PC-3 (cell line): ENCODE measurements around the gene SMOC2.

ENCODE experiments used
- EZH2 ChIP-seq: fragments of 300-600 bp; sonication (generic); IDR thresholded peaks from one replicate; pipeline ENCODE4 v1.6.1; 2017; ENCODE audit warnings: antibody characterized with exemption, mild to moderate bottlenecking, low read length; ENCODE audit not compliant: unreplicated experiment
- EZH2phosphoT487 ChIP-seq: fragments of 300-600 bp; sonication (generic); IDR thresholded peaks from 2 replicates; pipeline ENCODE4 v1.6.1; 2018; ENCODE audit warnings: mild to moderate bottlenecking, antibody characterized with exemption, low read length, borderline replicate concordance
- TF ChIP-seq, protein P1 (sequence below): fragments of 300-600 bp; sonication (generic); conservative IDR thresholded peaks from 2 replicates; pipeline ENCODE4 v1.5.1; 2017; ENCODE audit warnings: antibody characterized with exemption, low read depth, mild to moderate bottlenecking, low read length

DNA sequence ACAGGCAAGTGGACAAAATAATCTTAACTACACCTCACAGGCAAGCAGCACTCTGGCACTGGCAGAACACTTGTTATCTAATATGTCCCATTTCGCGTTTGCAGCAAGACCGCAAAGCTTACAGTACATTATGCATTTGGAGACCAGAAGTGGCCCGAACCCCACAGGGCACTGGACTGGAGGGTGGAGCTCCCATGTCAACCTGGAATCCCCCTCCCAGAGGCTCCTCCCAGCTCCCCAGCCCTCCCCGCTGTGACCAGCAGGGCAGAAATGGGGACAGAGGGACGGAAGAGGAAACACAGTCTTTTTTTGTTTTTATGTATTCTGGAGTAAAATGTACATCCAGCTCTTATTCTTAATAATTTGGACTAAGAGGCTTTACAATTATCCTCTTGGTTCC is 263.7 kb downstream of the SMOC2 start:
- TF ChIP-seq, protein P1, sequence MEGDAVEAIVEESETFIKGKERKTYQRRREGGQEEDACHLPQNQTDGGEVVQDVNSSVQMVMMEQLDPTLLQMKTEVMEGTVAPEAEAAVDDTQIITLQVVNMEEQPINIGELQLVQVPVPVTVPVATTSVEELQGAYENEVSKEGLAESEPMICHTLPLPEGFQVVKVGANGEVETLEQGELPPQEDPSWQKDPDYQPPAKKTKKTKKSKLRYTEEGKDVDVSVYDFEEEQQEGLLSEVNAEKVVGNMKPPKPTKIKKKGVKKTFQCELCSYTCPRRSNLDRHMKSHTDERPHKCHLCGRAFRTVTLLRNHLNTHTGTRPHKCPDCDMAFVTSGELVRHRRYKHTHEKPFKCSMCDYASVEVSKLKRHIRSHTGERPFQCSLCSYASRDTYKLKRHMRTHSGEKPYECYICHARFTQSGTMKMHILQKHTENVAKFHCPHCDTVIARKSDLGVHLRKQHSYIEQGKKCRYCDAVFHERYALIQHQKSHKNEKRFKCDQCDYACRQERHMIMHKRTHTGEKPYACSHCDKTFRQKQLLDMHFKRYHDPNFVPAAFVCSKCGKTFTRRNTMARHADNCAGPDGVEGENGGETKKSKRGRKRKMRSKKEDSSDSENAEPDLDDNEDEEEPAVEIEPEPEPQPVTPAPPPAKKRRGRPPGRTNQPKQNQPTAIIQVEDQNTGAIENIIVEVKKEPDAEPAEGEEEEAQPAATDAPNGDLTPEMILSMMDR = no peak
- no peak for TF ChIP-seq EZH2phosphoT487
- TF ChIP-seq EZH2 = no peak
